A549 (cell line): ENCODE measurements around the gene UBQLN1.
A peak's percentile ranks its signal among the peaks of the same experiment; 100 is the strongest.

Source experiments
- KDM1A ChIP-seq: fragments of 200-600 bp; sonication (generic); IDR thresholded peaks from 2 replicates; pipeline ENCODE4 v1.6.1; 2016; ENCODE audit warnings: low read depth, mild to moderate bottlenecking
- POLR2A ChIP-seq: IDR thresholded peaks from 2 replicates; pipeline ENCODE4 v1.6.1; 2012; ENCODE audit warnings: mild to moderate bottlenecking, low read length
- TF ChIP-seq, protein P1 (sequence below): fragments of >200 bp; sonication (Bioruptor Twin); formaldehyde crosslinking; IDR thresholded peaks from 3 replicates; pipeline ENCODE4 v1.5.1; 2016

DNA sequence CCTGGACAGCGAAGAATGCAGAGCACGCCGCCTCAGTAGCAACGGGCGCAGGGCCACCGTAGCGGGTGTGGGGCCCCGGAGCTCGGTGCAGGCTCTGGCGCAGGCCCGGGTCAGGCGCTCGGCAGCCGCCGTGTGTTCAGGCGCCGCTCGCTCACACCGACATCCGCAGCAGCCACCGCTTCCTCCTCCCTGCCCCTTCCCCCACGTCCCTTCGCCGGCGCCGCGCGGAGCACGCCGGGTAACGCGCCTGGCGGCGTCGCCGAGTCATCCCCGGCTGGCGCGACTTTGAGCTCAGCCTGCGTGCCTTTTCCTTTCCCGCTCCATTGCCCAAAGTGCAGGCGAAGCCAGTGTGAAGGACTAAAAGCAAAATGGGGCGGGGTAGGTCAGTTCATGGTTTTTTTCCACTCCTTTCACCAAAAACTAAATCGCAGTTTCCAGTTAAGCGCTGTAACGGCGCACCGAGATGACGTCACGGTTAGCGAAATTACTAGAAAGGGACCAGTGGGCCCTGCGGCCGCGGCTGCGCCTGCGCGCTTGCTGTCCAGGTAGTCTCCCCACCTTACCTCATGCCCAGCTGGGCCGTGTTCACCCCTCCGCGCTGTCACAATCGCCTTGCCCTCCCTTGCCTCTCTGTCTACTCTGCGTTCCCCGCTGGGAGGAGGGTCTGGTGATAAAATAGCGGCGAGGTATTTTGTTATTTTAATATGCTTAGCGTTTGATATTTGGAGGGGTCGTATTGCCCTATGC, at the start of gene UBQLN1:
- TF ChIP-seq, protein P1, sequence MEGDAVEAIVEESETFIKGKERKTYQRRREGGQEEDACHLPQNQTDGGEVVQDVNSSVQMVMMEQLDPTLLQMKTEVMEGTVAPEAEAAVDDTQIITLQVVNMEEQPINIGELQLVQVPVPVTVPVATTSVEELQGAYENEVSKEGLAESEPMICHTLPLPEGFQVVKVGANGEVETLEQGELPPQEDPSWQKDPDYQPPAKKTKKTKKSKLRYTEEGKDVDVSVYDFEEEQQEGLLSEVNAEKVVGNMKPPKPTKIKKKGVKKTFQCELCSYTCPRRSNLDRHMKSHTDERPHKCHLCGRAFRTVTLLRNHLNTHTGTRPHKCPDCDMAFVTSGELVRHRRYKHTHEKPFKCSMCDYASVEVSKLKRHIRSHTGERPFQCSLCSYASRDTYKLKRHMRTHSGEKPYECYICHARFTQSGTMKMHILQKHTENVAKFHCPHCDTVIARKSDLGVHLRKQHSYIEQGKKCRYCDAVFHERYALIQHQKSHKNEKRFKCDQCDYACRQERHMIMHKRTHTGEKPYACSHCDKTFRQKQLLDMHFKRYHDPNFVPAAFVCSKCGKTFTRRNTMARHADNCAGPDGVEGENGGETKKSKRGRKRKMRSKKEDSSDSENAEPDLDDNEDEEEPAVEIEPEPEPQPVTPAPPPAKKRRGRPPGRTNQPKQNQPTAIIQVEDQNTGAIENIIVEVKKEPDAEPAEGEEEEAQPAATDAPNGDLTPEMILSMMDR: no peak
- TF ChIP-seq KDM1A: no peak
- TF ChIP-seq POLR2A: peak; percentile 96
